HFFc6 (cell line): Measurements from ENCODE around the gene ZEB2. TPM values are rescaled to one million over a fixed set of nuclear protein-coding genes. Genes with fewer than 3 reads are reported as not detected.

Experiments used
- DNase-seq: peaks from one replicate; pipeline ENCODE4 v3.0.0-alpha.2; 2018
- H3K27ac Mint-ChIP-seq: 2 replicates; pipeline ENCODE4 v1.8.0; 2020; ENCODE audit warnings: mild to moderate bottlenecking, mixed read lengths
- H3K27me3 Mint-ChIP-seq: 2 replicates; pipeline ENCODE4 v1.8.0; 2021; ENCODE audit warnings: mild to moderate bottlenecking, moderate library complexity, mixed read lengths; ENCODE audit not compliant: insufficient read depth
- H3K36me3 Mint-ChIP-seq: 2 replicates; pipeline ENCODE4 v1.8.0; 2021; ENCODE audit warnings: low read depth, mixed read lengths
- H3K4me1 Mint-ChIP-seq: 2 replicates; pipeline ENCODE4 v1.8.0; 2020; ENCODE audit warnings: low read depth, mixed read lengths
- H3K4me3 Mint-ChIP-seq: 2 replicates; pipeline ENCODE4 v1.8.0; 2020; ENCODE audit warnings: mild to moderate bottlenecking, moderate library complexity, mixed read lengths
- H3K9me3 Mint-ChIP-seq: 2 replicates; pipeline ENCODE4 v1.8.0; 2020; ENCODE audit warnings: mild to moderate bottlenecking, mixed read lengths
- CTCF ChIP-seq: fragments of 200-600 bp; sonication (generic); IDR thresholded peaks from 2 replicates; pipeline ENCODE4 v1.5.0; 2021; ENCODE audit warnings: antibody characterized with exemption, mild to moderate bottlenecking
- total RNA-seq, 6 experiments: library from RNA; stranded (reverse); fragmentation: NEBNext Ultra II Directional; extraction: Animal tissue kit (Norgen Biotek cat#: 25700); gene quantifications; 2 replicates in 1 of 6; 3 replicates in 5 of 6; pipeline ENCODE4 v1.2.3, GENCODE V29; 2021

The ZEB2 gene
- total RNA-seq, 6 experiments from 2014 or later = 57.0 to 76.3 (median 62.8) TPM

- H3K9me3 Mint-ChIP-seq = no peaks in the 10 kb centered on the region
- DNase-seq = no peak
- no peak overlapping the region for H3K4me3 Mint-ChIP-seq
- H3K27ac Mint-ChIP-seq = no peak overlapping the region
- peaks cover 10% of the 10 kb centered on the region for H3K4me1 Mint-ChIP-seq
- no peaks in the 10 kb centered on the region for H3K36me3 Mint-ChIP-seq
- no peak for TF ChIP-seq CTCF
- peaks cover 2% of the 10 kb centered on the region; the same call in 1 of the 2 replicates for H3K27me3 Mint-ChIP-seq
These were observed 39.3 kb upstream of the ZEB2 start for GRCh38 chr2:144559242-144559641.

- Mint-ChIP-seq H3K27ac (no peak overlapping the region), H3K4me1 (peaks cover 45% of the 10 kb centered on the region), H3K9me3 (no peaks in the 10 kb centered on the region), H3K27me3 (peaks cover 2% of the 10 kb centered on the region; the same call in 1 of the 2 replicates), H3K36me3 (no peaks in the 10 kb centered on the region), H3K4me3 (no peak overlapping the region)
- no peak for DNase-seq
- no peak for TF ChIP-seq CTCF
These were observed 34.7 kb upstream of the ZEB2 start for GRCh38 chr2:144554492-144555210.

- Mint-ChIP-seq H3K4me3 (peak overlapping the region; percentile 53; the same call in 1 of the 2 replicates), H3K36me3 (no peaks in the 10 kb centered on the region), H3K9me3 (no peaks in the 10 kb centered on the region), H3K27ac (peak overlapping the region; percentile 79), H3K27me3 (no peaks in the 10 kb centered on the region; the same call in 1 of the 2 replicates), H3K4me1 (peaks cover 45% of the 10 kb centered on the region)
- peak; percentile 89 for DNase-seq
- no peak for TF ChIP-seq CTCF
These were observed 33.5 kb upstream of the ZEB2 start for GRCh38 chr2:144553379-144553778.

GRCh38 chr2:144552821-144553220 is 32.9 kb upstream of the ZEB2 start:
- Mint-ChIP-seq H3K27ac (peak overlapping the region; percentile 79), H3K27me3 (no peaks in the 10 kb centered on the region; the same call in 1 of the 2 replicates)

GRCh38 chr2:144550911-144551310 is 31.0 kb upstream of the ZEB2 start:
- Mint-ChIP-seq H3K4me3 (no peak overlapping the region), H3K27ac (0 out of 2 replicates have a peak overlapping the region, but pooled peaks have one; percentile 1), H3K9me3 (no peaks in the 10 kb centered on the region), H3K4me1 (peaks cover 53% of the 10 kb centered on the region), H3K36me3 (no peaks in the 10 kb centered on the region), H3K27me3 (no peaks in the 10 kb centered on the region; the same call in 1 of the 2 replicates)
- no peak for TF ChIP-seq CTCF
- peak; percentile 66 for DNase-seq

More at GRCh38 chr2:144552821-144553220, 32.9 kb upstream of the ZEB2 start:
- Mint-ChIP-seq H3K4me3 (peak overlapping the region; percentile 53), H3K9me3 (no peaks in the 10 kb centered on the region), H3K36me3 (no peaks in the 10 kb centered on the region), H3K4me1 (peaks cover 50% of the 10 kb centered on the region)
- no peak for TF ChIP-seq CTCF
- no peak for DNase-seq
